ENCODE data around the gene RMND5B. TPM values are rescaled to one million over a fixed set of nuclear protein-coding genes. Genes with fewer than 3 reads are reported as not detected.

RMND5B gene
- total RNA-seq, 1 experiment from 2014 or later = 24.1 TPM

DNA sequence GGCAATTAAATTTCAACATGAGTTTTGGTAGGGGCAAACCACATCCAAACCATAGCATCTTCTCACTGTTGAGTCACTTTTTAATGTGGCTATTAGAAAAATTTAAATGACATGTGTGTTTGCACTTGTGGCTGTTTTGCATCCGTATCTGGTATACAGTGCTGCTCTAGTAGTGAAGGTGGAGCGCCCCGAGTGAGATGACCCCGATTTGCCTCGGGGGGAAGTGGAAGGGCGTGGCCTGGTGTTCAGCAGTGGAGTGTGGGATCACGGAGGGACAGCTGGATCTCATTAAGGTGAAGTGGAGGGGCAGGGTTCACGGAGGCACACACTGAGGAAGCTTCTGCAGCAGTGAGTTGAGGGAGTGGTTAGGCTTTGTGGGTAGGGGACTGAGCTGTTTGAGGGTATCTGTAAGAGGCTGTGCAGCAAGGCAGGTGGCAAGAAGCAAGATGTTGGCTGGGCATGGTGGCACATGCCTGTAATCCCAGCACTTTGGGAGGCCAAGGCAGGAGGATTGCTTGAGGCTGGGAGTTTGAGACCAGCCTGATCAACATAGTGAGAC lies 62.5 kb downstream of the RMND5B start (continued):
- TF ChIP-seq, protein P1, sequence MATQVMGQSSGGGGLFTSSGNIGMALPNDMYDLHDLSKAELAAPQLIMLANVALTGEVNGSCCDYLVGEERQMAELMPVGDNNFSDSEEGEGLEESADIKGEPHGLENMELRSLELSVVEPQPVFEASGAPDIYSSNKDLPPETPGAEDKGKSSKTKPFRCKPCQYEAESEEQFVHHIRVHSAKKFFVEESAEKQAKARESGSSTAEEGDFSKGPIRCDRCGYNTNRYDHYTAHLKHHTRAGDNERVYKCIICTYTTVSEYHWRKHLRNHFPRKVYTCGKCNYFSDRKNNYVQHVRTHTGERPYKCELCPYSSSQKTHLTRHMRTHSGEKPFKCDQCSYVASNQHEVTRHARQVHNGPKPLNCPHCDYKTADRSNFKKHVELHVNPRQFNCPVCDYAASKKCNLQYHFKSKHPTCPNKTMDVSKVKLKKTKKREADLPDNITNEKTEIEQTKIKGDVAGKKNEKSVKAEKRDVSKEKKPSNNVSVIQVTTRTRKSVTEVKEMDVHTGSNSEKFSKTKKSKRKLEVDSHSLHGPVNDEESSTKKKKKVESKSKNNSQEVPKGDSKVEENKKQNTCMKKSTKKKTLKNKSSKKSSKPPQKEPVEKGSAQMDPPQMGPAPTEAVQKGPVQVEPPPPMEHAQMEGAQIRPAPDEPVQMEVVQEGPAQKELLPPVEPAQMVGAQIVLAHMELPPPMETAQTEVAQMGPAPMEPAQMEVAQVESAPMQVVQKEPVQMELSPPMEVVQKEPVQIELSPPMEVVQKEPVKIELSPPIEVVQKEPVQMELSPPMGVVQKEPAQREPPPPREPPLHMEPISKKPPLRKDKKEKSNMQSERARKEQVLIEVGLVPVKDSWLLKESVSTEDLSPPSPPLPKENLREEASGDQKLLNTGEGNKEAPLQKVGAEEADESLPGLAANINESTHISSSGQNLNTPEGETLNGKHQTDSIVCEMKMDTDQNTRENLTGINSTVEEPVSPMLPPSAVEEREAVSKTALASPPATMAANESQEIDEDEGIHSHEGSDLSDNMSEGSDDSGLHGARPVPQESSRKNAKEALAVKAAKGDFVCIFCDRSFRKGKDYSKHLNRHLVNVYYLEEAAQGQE (IDR thresholded peaks at IDR 0.05; ENCODE audit: low read depth) = no peak
- TF ChIP-seq CEBPB (IDR thresholded peaks at IDR 0.05; ENCODE audit: low read depth) = no peak

GRCh38 chr5:178194026-178194425 lies 63.2 kb downstream of the RMND5B start:
- Histone ChIP-seq H3K4me3 (replicated peaks in 1 of 2; ENCODE audit: low read depth in 1 of 2, low read length in 2 of 2) (no peak overlapping the region), H3K4me2 (ENCODE audit: low read length) (no peak overlapping the region), H3K9me2 (ENCODE audit: insufficient read depth) (no peaks in the 10 kb centered on the region), H2AFZ (ENCODE audit: low read depth, low read length, poor library complexity, severe bottlenecking) (no peak overlapping the region), H3K36me3 (ENCODE audit: control insufficient read depth in 1 of 2, insufficient read depth in 2 of 2, low read length in 2 of 2) (no peaks in the 10 kb centered on the region), H3K9me3 (ENCODE audit: control insufficient read depth in 1 of 2, insufficient read depth in 1 of 2, low read depth in 1 of 2, low read length in 2 of 2) (peaks cover 0 to 3% of the 10 kb centered on the region in 2 experiments; a peak in 1 of 4 replicates), H4K20me1 (ENCODE audit: insufficient read depth) (no peaks in the 10 kb centered on the region), H3K79me2 (ENCODE audit: insufficient read depth, low read length) (no peaks in the 10 kb centered on the region), H3K27ac (ENCODE audit: low read depth, low read length) (no peak overlapping the region), H3K9ac (ENCODE audit: low read length) (no peak overlapping the region), H3K4me1 (ENCODE audit: control insufficient read depth in 1 of 2, insufficient read depth in 2 of 2, low read length in 2 of 2) (no peaks in the 10 kb centered on the region), H3K27me3 (ENCODE audit: insufficient read depth, low read length) (no peaks in the 10 kb centered on the region)
- CTCF ChIA-PET = no interaction called here
- TF ChIP-seq CTCF (IDR thresholded peaks at IDR 0.05 in 2 of 3, conservative IDR thresholded peaks at IDR 0.05 in 1 of 3; ENCODE audit: borderline replicate concordance in 1 of 3, insufficient read depth in 1 of 3, low read depth in 2 of 3, low read length in 2 of 3) = no peak
- TF ChIP-seq JUND (IDR thresholded peaks at IDR 0.05) = no peak
- no peak for TF ChIP-seq ATF3 (IDR thresholded peaks at IDR 0.05)
- TF ChIP-seq SP1 (IDR thresholded peaks at IDR 0.05; ENCODE audit: low read depth) = no peak
- TF ChIP-seq YY1 (IDR thresholded peaks at IDR 0.05; ENCODE audit: extremely low read depth, insufficient replicate concordance, low read depth, low read length) = no peak
- no peak for TF ChIP-seq POLR2A (IDR thresholded peaks at IDR 0.05; ENCODE audit: borderline replicate concordance, extremely low read depth, insufficient read depth, insufficient read length)
- TF ChIP-seq MAX (IDR thresholded peaks at IDR 0.05) = no peak
- no peak for TF ChIP-seq SIN3A (IDR thresholded peaks at IDR 0.05; ENCODE audit: low read depth)
- TF ChIP-seq EZH2phosphoT487 (IDR thresholded peaks at IDR 0.05; ENCODE audit: borderline replicate concordance) = no peak
- no peak for TF ChIP-seq TCF7L2 (IDR thresholded peaks at IDR 0.05; ENCODE audit: borderline replicate concordance, extremely low read depth, insufficient read depth, insufficient read length)
- no peak for TF ChIP-seq RAD21 (IDR thresholded peaks at IDR 0.05; ENCODE audit: low read depth)
- no peak for TF ChIP-seq ELF1 (IDR thresholded peaks at IDR 0.05; ENCODE audit: borderline replicate concordance, low read depth)
- TF ChIP-seq FOSL1 (IDR thresholded peaks at IDR 0.05; ENCODE audit: low read depth) = no peak
- TF ChIP-seq CBX3 (IDR thresholded peaks at IDR 0.05; ENCODE audit: low read depth) = no peak
- TF ChIP-seq SRF (IDR thresholded peaks at IDR 0.05; ENCODE audit: low read depth) = no peak
- no TSS peak for BruUV-seq (replicated peaks)
- no peak for DNase-seq (ENCODE audit: low read depth, low spot score)
- intact Hi-C loops (cut with micrococcal nuclease) = no loop called here
- RAD21 ChIA-PET (ENCODE audit: low non-redundant PET in 1 of 2, low total read pairs in 2 of 2, uncharacterized antibody in 2 of 2, unreplicated experiment in 2 of 2) = no interaction called here
- ATAC-seq = no peak
- POLR2A ChIA-PET = no interaction called here

All from HCT116 (cell line).